GM21390 (cell line): ENCODE data around the gene LGALS1.
"Not testable (repeated sequence)": the region's sequence is repeated elsewhere in the genome, so short reads cannot be mapped to it uniquely, and the experiment has no call there.

Experiments
- ATAC-seq: cut with Tn5 transposase; IDR thresholded peaks from one replicate; pipeline ENCODE4 v1.9.1; 2021; ENCODE audit not compliant: unreplicated experiment

The LGALS1 gene

DNA sequence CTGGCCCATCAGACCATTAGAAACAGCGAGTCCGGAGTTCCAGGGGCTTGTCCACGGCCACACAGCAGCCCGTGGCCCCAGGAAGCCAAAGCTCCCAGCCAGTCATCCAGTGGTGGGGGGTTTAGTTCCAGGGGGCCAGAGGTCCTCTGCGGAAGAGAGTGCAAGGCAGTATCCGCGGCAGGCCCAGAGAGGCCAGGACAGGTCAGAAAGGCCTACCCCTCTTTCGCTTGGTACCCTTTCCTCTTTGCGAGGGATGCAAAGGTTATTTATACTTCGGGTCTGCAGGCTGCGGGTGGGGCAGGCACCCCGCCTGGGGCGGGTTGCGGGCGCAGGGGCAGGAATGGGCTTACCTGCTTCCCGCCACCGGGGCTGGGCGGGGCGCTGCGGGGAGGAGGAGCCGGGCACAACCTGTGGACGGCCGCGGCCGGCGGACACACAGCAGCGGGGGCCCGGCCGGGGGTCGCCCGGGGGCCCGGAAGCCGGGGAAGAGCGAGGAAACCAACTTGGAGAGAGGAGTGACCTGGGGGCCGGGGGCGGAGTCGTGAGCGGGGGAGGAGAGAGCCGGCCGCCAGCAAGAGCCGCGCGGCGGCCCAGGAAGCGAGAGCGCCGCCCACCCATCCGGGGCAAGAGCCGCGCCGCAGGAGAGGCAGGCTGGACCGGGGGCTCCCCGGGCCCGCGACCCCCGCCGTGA, 36.2 kb upstream of the LGALS1 start, which contains the start of gene SH3BP1:
SH3BP1 (plus strand) TSS at position 600 of the 691 bp plus-strand sequence. CDS start 119 bp downstream, outside the sequence.
- no peak for ATAC-seq

- ATAC-seq = no peak
These were observed 35.5 kb upstream of the LGALS1 start for GRCh38 chr22:37639771-37640590.

GRCh38 chr22:37640591-37641560, 34.6 kb upstream of the LGALS1 start:
- ATAC-seq = no peak

DNA sequence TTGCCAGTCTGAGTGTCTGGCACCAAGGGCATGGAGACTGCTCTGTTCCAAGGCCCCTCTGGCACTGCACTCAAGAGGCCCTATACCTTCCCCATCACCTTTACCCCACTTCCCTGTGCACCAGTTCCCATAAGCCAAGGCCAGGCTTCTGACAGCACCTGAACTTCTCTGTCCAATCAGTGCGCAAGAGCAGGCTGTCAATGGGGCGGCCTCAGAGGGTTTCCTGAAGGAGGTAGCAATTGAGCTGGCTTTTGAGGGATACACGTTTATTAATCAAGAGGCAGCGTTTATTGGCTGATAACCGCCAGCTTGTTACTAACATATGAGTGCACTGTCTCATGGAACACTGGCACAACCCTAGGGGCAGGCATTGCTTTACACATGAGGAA, 33.9 kb upstream of the LGALS1 start:
- ATAC-seq = no peak

DNA sequence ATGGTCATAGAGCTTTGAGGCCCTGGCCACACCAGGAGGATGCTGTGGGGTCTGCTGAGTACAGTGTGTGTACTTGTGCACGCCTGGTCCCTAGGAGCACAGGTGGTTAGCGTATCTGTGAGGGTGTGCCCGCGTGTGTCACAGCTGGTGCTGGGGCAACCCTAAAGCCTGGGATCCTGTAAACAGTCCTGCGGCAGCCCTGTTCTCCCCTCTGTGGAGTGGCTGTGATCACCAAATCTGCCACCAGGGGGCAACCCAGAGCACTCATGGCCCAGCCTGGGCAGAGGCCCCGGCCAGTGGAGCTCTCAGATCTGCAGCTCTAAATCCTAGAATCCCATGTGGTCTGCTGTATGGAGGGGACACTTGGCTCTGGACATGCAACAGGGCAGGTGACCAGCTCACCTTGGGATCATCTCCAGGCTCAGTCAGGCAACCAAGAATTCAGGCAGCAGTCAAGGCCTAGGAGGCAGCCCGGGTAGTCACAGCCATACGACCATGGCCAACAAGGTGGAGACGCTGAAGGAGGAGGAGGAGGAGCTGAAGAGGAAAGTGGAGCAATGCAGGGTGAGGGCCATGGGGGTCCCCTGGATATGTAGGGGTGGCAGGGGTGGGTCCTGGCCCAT, 32.1 kb upstream of the LGALS1 start:
- ATAC-seq = peak; percentile 47

DNA sequence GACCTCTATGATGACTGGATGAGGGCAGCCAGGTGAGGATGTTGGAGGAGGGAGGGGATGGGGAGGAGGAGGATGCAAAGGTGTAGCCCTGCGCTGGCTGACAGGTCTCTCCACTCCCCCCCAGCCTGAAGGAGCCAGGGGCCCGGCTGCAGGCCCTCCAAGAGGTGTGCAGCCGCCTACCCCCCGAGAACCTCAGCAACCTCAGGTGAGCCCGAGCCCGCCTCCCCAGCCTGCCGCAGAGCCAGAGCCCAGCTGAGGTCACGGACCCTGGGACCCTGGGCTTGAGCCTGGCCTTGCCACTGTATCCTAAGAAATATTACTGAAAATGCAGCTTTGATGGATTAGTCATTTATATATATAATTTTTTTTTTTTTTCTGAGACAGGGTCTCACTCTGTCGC, 28.1 kb upstream of the LGALS1 start:
- ATAC-seq = no peak

DNA sequence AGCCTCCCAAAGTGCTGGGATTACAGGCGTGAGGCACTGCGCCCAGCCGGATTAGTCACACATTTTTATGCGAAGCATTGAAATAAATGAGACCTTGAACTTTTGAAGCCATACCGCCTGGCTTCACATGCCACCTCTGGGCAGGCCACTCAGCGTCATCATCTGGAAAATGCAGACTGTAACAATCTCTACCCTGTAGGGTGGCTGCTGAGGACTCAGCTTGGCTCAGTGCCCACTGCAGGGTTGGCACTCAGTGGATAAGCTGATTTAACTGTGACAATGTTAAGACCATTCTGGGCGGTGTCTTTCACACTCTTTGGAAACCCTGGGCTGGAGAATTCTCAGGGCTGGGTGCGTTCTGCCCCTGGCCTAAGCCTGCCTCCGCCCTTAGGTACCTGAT, 27.5 kb upstream of the LGALS1 start:
- ATAC-seq = no peak

- ATAC-seq = no peak
These were observed 24.8 kb upstream of the LGALS1 start for GRCh38 chr22:37650463-37651136.

- no peak for ATAC-seq
These were observed 20.7 kb upstream of the LGALS1 start for GRCh38 chr22:37654563-37655251.

DNA sequence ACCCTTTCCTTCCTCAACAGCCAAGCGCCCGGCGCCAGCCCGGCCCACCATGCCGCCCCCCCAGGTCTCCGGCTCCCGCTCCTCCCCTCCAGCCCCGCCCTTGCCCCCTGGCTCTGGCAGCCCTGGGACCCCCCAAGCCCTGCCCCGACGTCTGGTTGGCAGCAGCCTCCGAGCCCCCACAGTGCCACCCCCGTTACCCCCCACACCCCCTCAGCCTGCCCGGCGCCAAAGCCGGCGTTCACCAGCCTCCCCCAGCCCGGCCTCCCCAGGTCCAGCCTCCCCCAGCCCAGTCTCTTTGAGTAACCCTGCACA, 20.2 kb upstream of the LGALS1 start:
- ATAC-seq = no peak

DNA sequence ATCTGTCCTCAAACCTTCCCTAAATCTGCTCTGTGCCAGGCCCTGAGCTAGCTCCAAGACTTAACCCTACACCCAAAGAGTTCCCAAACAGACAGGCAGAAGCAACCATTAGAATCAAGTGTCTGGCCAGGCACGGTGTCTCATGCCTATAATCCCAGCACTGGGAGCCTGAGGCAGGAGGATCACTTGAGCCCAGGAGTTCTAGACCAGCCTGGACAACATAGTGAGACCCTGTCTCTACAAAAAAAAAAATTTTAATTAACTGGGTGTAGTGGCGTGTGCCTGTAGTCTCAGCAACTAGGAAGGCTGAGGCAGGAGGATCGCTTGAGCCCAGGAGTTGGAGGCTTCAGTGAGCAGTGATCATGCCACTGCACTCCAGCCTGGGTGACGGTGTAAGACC, 18.9 kb upstream of the LGALS1 start:
- ATAC-seq = not testable (repeated sequence)

DNA sequence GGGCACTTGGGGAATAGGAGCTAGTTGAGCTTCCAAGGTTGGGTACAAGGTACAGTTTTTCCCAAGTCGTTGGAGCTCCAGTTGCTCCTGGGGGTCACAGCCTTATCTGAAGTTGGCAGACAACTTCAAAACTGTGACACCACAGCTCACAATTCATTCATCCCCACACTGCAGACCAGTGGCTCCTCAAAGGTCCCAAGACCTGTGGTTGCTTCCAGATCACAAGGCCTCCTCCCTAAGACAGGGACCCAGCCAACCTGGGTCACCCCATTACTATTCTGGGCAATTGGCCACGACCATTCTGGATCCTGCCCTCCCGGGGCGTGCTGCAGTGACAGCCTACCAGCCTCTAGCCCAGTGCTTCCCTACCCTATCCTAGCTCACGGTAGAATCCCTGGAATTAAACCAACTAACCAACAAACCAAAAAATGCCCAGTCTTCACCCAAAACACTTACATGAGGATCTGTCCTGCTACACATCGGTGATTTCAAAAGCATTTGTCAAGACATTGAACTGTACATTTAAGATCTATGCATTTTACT, 17.8 kb upstream of the LGALS1 start:
- no peak for ATAC-seq

DNA sequence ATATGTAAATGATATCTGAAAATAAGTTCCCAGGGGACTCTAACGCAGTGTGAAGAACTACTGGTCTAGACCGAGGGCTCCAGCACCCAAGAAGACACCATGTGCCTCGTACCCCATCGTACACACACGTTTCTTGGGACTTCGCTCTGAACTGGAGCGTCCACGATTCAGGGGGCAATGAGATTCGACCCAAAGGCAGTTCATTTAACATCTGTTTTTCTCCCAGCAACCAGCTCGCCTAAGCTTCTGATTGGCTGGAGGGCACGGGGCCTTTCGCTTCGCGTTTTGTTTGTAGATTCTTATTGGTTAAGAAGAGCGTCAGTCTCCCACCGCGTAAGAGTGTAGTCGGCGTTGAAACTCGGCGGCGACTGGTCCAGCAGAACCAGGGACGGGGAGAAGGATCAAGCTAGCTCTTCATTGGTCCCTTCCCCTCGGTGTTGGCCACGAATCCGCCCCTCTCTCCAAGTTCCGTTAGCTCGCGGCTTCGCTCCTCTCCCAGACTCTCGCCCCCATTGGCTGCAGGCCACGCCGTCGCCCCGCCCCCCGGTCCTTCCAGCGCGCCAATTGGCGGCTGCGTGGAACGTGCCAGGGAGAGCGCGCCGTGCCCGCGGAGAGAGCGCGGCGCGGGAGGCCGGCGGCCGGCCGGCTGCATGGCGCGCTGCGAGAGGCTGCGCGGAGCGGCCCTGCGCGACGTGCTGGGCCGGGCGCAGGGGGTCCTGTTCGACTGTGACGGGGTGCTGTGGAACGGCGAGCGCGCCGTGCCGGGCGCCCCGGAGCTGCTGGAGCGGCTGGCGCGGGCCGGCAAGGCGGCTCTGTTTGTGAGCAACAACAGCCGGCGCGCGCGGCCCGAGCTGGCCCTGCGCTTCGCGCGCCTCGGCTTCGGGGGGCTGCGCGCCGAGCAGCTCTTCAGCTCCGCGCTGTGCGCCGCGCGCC, 17.0 kb upstream of the LGALS1 start, which contains the start of gene PDXP:
PDXP (plus strand) TSS at position 591 of the 933 bp plus-strand sequence; CDS start at position 651, 60 bp downstream.
- ATAC-seq = peak; percentile 75

DNA sequence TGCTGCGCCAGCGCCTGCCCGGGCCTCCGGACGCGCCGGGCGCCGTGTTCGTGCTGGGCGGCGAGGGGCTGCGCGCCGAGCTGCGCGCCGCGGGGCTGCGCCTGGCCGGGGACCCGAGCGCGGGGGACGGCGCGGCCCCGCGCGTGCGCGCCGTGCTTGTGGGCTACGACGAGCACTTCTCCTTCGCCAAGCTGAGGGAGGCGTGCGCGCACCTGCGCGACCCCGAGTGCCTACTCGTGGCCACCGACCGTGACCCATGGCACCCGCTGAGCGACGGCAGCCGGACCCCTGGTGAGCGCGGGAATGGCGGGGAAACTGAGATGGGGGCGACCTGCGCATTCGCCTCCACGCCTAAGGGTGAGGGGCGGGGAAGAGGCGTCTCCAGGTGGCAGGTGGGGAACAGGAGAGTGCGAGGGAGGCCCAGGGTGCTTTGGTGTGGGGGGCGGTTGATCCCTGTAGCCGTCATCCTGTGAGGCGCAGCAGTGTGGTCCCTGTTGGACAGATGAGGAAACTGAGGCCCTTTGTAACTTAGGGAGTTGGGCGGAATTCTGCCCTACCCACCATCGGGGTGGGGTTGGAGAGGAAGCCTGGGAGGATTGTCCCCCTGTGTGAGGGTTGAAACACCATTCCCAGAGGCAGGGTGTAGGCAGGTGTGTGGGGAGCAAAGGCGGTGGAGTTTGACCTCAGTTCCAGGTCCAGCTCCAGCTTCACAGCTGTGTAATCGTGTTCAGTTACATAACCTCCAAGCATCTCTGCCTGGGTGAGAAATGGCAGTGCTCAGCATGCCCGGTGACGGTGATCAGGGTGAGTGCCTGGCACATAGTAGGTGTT, 16.2 kb upstream of the LGALS1 start:
- peak; percentile 9 for ATAC-seq

DNA sequence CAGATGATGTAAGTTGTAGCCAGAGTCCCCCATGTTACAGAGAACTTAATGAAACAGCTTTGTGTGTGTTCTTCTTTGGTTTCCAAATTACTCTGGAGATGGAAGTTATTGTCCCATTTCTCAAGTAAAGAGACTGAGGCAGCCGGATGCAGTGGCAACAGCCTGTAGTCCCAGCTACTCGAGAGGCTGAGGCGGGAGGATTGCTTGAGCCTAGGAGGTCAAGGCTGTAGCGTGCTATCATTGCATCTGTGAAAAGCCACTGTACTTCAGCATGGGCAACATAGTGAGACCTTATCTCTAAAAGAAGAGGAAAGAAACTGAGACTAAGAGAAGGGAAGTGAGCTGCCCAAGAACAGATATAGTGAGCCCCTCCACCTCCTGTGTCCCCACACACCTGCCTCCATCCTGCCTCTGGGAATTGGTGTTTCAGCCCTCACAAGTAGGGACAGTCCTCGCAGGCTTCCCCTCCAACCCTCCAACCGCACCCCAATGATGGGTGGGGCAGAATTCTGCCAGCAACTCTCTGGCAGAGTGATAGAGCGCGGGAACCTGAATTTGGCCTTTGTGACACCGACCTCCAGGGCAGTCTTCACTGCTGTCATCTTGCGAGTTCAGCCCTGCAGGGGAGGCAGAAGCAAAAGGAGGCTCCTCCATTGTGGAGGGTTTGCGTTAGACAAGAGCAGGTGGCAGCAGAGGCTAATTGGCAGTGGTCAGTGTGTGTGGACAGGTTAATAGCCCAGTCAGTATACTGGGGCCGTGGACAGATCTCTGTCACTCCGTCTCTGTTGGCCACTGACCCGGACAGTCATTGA, 15.3 kb upstream of the LGALS1 start:
- no peak for ATAC-seq

DNA sequence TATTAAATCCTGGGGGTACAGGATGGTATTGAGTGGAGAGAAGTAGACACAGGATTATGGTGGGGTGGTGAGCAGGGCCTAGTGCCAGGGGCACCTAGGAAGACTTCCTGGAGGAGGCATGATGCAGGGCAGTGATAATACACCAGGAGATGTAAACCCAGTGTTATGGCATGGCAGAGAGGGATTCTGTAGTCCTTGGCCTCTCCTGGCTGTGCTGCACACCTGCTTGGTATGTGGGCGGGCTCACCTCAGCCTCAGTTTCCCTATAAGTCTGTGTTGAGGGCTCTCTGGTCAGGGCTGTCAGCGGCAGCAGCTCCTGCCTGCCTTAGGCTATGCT, 14.8 kb upstream of the LGALS1 start:
- ATAC-seq = no peak
